LNCaP clone FGC (cell line): ENCODE results near the gene WWC2.

Source experiments
- DNase-seq: peaks from one replicate; pipeline ENCODE4 v3.0.0-alpha.2; 2011; ENCODE audit warnings: low read depth
- H3K4me3 ChIP-seq: 2 replicates; pipeline ENCODE4 v1.5.1; 2011; ENCODE audit warnings: mild to moderate bottlenecking, low read depth, low read length, control low read depth
- TF ChIP-seq, protein P1 (sequence below): IDR thresholded peaks from 2 replicates; pipeline ENCODE4 v1.5.1; 2012; ENCODE audit warnings: mild to moderate bottlenecking; ENCODE audit not compliant: control insufficient read depth, insufficient read depth; ENCODE audit errors: extremely low read depth

Gene WWC2

GRCh38 chr4:183140911-183141320 is 41.9 kb downstream of the WWC2 start:
- no peak for DNase-seq
- H3K4me3 ChIP-seq: no peak overlapping the region

GRCh38 chr4:183141997-183142396 is 42.9 kb downstream of the WWC2 start:
- TF ChIP-seq, protein P1, sequence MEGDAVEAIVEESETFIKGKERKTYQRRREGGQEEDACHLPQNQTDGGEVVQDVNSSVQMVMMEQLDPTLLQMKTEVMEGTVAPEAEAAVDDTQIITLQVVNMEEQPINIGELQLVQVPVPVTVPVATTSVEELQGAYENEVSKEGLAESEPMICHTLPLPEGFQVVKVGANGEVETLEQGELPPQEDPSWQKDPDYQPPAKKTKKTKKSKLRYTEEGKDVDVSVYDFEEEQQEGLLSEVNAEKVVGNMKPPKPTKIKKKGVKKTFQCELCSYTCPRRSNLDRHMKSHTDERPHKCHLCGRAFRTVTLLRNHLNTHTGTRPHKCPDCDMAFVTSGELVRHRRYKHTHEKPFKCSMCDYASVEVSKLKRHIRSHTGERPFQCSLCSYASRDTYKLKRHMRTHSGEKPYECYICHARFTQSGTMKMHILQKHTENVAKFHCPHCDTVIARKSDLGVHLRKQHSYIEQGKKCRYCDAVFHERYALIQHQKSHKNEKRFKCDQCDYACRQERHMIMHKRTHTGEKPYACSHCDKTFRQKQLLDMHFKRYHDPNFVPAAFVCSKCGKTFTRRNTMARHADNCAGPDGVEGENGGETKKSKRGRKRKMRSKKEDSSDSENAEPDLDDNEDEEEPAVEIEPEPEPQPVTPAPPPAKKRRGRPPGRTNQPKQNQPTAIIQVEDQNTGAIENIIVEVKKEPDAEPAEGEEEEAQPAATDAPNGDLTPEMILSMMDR: no peak
- DNase-seq: no peak
- no peak overlapping the region for H3K4me3 ChIP-seq

More at GRCh38 chr4:183140911-183141320, 41.9 kb downstream of the WWC2 start:
- TF ChIP-seq, protein P1: no peak

- no peak for DNase-seq
- no peak overlapping the region for H3K4me3 ChIP-seq
- TF ChIP-seq, protein P1: no peak
Measured at GRCh38 chr4:183142571-183143550, 43.8 kb downstream of the WWC2 start.

DNA sequence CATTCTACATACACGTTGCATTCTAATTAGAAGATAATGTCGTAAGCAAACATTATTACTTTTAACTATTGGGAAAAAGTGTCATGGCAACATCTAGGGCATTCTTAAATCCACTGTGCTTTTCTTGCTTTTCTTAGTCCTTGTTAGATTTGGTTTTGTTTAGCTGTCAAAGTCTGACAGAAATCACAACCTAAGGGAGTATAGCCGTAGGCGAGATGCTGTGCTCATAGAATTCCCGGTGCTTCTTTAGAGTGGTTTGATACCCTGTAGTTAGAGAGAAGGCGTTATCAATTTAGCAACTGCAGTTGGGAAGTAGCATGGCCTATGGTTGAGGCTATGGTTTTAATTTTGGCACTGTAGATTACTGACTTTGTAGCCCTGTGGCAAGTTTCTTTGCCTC is 45.7 kb downstream of the WWC2 start:
- TF ChIP-seq, protein P1: no peak
- DNase-seq: no peak
- H3K4me3 ChIP-seq: no peak overlapping the region

DNA sequence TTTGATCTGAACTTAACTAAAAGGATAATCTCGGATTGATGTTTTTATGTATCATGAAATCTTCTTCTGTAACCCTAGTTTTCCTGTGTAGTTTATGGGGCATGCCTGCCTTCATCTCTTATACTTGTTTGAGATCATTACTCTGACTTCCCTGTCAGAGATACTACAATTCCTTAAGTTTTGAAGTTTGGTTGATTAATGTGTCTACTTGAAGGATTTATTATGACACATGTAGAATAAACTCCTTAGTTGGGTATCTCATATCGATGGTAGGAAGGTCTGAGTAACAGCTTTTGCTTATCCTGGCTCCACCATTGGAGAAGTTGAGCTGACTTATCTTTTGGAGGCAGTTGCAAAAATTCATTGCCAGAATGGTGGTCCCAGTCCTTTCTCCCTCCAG is 46.7 kb downstream of the WWC2 start:
- TF ChIP-seq, protein P1: no peak
- H3K4me3 ChIP-seq: no peak overlapping the region

GRCh38 chr4:183146478-183146877 is 47.4 kb downstream of the WWC2 start:
- TF ChIP-seq, protein P1: no peak
- no peak for DNase-seq
- no peak overlapping the region for H3K4me3 ChIP-seq

More for the DNA sequence above, 46.7 kb downstream of the WWC2 start:
- no peak for DNase-seq
